ENCODE data around the gene CLIC1.

The CLIC1 gene

GRCh38 chr6:31707701-31708100, 28.6 kb downstream of the CLIC1 start:
- in situ Hi-C loops (cut with HindIII; ENCODE audit: low sequenced_read_pairs): no loop called here

DNA sequence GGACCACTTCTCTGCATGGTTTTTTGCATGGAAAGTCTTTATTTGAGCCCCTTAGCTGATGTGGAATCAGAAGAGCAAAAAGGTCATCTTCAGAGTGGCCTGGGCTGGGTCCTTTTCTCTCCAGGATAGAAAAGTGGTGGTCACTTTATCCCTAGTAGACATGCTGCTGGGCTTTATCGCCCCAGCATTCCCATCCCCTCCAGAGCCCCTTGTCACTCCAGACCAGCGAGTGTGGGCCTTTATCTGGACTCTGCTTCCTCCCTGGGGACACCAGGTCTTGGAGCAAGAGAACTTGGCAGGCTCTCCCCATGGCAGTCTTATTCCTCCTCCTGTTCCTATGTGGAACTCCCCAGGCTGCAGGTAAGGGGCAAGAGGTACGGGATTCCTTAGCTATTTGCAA, 29.7 kb downstream of the CLIC1 start, which contains the start of gene LY6G6F:
TSS of gene LY6G6F (plus strand) at position 268 of the 400 bp plus-strand sequence. CDS start at position 309, 41 bp downstream.
- in situ Hi-C loops (cut with HindIII; ENCODE audit: low sequenced_read_pairs): no loop called here

GRCh38 chr6:31705931-31706330, 30.4 kb downstream of the CLIC1 start:
- in situ Hi-C loops (cut with HindIII; ENCODE audit: low sequenced_read_pairs): no loop called here

- in situ Hi-C loops (cut with HindIII; ENCODE audit: low sequenced_read_pairs): no loop called here
Observed at GRCh38 chr6:31702819-31703716, 33.3 kb downstream of the CLIC1 start, which contains the start of gene ABHD16A. Gene ABHD16A (minus strand): TSS chr6:31703324. CDS start chr6:31703281, 43 bp downstream.

- in situ Hi-C loops (cut with HindIII; ENCODE audit: low sequenced_read_pairs): no loop called here
Observed at GRCh38 chr6:31702405-31702818, 33.9 kb downstream of the CLIC1 start.

GRCh38 chr6:31701666-31702404, 34.5 kb downstream of the CLIC1 start:
- in situ Hi-C loops (cut with HindIII; ENCODE audit: low sequenced_read_pairs): no loop called here

DNA sequence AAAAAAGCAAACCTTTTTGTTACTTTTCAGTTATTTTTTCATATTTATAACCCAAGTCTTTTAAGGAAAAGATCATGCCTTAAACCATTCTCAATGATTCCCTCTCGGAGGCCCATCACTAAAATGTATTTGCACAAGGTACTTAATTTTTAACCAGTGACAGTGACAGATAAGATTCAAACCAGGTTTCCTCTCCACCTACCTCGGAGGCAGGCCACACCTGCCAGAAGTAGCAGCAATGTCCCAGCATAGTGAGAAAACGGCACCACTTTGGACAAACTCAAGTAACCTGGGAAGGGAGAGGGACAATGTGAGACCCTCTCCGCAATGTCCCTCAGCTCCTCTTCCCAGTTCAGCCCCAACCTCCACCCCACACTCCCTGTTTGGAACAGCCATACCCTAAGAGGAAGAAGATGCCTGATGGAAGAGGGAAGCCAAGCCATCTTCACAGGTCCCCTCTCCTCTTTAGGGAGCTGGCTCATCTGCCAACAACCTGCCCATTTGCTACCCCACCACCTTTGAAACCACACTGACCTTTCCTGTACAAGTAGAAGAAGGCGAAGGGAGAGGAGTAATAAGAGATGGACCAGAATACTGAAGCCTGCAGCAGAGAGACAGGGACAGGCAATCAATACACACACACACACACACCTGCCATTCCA, 35.5 kb downstream of the CLIC1 start:
- in situ Hi-C loops (cut with HindIII; ENCODE audit: low sequenced_read_pairs): no loop called here

- in situ Hi-C loops (cut with HindIII; ENCODE audit: low sequenced_read_pairs): no loop called here
Observed at GRCh38 chr6:31697555-31697954, 38.8 kb downstream of the CLIC1 start.

DNA sequence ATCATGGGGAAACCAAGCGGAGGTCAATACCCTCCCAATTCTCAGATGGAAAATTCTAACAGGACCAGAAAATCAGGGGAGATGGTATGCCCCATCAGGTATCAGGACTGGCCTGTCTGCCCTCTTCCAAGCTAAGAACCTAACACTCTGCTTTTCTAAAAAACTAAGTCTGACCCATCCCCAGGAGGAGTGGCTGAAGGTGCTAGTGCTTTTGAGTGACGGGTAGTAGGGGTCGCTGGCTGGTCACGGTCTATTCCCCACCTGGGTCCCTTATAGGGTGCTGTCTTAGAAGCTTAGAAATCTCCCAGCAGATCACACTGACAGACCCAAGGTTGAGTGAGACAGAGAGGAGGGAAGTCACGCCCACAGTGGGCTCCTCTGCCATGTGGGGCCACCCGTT, 42.8 kb downstream of the CLIC1 start:
- in situ Hi-C loops (cut with HindIII; ENCODE audit: low sequenced_read_pairs): loop anchor here (5.0 kb wide), 1 partner anchor 39 kb away; no protein-coding TSS in a partner anchor

DNA sequence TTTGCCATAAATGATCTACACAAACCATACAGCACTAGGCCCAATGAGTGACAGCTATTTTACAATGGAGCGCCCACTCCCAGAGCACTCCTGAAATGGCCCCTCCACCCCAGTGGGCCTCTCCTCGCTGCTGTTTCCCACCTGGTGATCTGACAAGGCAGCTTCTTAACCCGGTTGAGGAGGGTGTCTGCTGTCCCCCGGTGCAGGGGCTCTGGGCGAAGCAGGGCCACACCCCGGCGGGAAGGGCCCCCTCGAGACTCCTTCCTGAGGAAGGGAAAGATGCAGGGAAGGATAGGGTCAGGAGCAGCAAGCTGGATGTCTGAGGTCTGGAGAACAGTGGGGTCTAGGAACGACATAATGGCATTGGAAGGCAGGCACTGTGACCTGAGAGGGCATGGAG, 43.4 kb downstream of the CLIC1 start:
- in situ Hi-C loops (cut with HindIII; ENCODE audit: low sequenced_read_pairs): loop anchor here (5.0 kb wide), 1 partner anchor 39 kb away; no protein-coding TSS in a partner anchor

GRCh38 chr6:31692353-31692752, 44.0 kb downstream of the CLIC1 start:
- in situ Hi-C loops (cut with HindIII; ENCODE audit: low sequenced_read_pairs): loop anchor here (5.0 kb wide), 1 partner anchor 40 kb away; no protein-coding TSS in a partner anchor

DNA sequence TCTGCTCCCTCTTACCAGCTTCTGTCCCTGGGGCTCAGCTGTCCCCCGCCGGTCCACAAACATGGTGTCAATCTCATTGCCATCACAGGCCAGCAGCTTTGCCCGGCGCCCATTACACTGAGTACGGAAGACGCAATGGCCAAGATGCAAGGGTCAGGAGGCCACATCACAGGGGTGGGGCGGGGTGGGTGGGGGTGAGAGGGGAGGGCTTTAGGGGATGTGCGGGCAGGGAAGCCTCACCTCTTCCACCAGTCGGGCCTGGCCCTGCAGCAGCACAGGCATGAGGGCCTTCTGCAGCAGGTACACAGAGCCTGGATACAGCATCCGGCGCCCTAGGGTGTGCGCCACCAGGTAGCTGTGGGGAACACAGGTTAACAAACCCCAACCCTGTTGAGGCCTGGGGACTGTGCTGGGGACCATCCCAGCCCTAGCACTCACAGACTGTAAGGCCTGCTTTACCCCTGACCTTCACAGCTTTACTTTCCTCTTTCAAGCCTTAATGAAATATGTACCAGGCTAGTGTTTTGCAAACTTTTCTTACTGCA, 44.7 kb downstream of the CLIC1 start:
- in situ Hi-C loops (cut with HindIII; ENCODE audit: low sequenced_read_pairs): loop anchor here (5.0 kb wide), 1 partner anchor 41 kb away; no protein-coding TSS in a partner anchor

DNA sequence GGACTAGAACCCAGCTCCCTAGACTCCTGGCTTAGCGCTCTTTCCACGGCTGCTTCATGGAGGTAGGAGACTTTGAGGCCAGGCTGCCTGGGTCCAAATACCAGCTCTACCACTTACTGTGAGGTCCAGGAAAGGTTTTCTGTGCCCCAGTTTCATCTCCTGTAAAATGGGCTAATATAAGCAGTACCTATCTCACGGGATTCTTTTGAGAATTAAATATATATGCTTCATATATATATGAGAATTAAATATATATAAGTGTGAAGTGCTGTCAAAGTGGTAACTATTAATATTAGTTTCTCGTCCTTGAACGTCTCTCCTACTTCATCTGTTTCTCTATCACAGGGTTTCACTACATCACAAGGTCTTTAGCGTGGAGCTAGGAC, 45.3 kb downstream of the CLIC1 start:
- in situ Hi-C loops (cut with HindIII; ENCODE audit: low sequenced_read_pairs): loop anchor here (5.0 kb wide), 1 partner anchor 41 kb away; no protein-coding TSS in a partner anchor

DNA sequence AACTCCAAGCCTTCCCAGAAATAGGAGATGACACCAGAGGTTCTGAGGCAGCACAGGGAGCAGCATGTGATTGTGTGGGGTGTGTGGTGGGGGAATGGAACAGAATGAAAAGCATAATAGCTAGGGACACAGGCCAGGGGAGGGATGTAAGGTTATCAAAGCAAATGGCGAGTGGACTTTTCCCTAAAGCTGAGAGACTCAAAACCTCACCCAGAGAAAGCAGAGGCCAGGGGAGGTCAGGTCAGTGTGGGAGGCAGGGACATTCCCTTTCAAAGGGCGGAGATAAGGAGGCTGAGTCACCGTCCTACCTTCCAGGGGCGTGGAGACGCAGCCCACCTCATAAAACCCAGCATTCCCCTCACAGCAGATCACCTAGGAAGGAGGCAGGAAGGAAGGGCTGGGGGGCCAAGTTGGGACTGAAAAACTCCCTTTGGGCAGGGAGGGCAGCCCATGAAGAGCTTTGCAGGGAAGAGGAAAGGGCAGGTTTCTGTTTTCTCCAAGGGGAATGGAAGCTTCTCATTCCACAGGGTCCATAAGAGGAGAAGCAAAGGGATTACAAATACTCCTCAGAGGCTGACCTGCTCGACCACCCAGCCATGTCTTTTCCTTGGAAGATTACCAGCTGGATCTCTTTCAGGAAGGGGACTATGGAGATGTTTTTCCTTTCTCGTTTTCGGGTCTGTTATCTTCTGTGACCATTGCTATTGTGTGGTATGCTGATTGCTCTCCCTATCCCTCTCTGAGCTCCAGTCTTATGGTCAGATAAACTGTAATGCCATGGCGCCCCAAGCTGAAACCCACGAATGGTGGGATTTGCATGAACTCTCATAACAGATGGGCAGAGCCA, 45.9 kb downstream of the CLIC1 start:
- in situ Hi-C loops (cut with HindIII; ENCODE audit: low sequenced_read_pairs): loop anchor here (5.0 kb wide), 1 partner anchor 42 kb away; no protein-coding TSS in a partner anchor

DNA sequence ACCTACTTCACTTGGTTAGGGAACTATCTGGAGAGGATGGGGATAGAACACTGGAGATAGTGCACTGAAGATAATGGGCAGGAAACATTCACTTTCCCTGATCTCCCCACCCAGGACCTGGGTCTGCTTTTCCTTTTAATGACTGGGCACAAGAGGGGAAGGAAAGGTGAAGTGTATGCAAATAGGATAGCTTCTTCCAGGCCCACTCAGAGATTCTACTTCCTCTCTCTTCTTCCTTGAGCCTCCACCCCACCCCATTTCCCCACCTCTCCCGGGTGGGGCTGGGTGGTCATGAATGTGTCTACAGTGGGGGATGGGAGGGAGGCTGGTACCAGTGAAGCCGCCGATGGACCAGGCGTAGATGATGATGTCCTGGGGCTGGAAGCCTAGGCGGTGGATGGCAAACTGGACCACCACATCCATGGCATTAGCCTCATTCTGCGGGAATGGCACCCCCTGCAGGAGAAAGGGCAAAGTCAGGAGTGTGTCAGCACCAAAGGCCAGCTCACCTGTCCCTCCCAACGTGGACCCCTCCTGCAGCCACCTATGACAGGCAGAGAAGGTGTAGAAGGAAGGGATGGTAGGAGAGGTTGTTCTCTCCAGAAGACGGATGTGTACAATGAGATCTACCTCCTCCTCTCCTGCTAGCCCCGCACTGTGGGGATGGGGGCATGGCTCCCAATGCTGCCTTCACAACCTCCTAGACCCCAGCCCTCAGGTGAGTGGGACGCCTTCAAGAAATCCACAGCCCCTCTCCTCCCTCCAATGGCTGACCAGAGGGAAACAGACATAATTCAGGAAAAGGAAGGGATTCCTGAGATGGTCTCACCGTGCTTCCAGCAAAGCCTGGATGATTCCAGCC, 46.9 kb downstream of the CLIC1 start:
- in situ Hi-C loops (cut with HindIII; ENCODE audit: low sequenced_read_pairs): loop anchor here (5.0 kb wide), 1 partner anchor 43 kb away; no protein-coding TSS in a partner anchor

DNA sequence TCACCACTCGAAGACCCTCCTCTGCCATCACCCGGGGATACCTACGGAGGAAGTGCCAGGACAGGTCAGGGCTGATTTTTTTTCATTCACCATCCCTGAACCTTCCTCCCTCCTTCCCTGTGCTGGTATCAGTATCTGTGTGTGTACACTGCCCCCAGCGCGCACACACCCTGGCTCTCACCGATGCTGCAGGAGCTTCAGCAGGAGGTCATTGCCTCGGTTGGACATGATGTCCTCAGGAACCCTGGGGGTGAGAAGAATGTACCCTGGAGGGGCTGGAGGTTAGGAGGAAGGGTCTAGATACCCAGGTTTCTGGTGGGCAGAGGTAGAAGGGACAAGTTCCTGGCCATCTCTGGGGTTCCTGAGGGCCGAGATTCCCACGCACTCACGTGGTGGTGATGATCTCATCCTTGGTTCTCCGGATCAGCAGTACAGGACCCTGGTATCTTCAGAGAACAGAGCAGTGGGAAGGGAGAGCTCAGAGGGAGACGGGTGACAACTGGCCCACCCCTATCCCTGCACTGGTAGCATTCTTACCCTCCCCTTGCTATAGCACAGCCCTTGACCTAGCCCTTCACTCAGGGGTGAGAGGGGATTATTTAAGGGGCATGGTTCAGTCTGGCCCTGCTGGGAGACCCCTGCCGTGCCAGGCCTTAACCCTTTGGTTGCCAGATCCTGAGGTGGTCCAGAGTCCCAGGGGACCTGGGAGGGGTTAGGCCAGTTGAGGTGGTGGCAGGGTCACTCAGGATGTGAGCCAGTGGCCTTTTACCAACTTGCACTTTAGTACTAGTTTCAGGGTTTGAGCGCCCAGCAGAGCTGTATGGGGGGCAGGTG, 48.3 kb downstream of the CLIC1 start:
- in situ Hi-C loops (cut with HindIII; ENCODE audit: low sequenced_read_pairs): no loop called here

GRCh38 chr6:31687321-31687720, 49.0 kb downstream of the CLIC1 start:
- in situ Hi-C loops (cut with HindIII; ENCODE audit: low sequenced_read_pairs): no loop called here

DNA sequence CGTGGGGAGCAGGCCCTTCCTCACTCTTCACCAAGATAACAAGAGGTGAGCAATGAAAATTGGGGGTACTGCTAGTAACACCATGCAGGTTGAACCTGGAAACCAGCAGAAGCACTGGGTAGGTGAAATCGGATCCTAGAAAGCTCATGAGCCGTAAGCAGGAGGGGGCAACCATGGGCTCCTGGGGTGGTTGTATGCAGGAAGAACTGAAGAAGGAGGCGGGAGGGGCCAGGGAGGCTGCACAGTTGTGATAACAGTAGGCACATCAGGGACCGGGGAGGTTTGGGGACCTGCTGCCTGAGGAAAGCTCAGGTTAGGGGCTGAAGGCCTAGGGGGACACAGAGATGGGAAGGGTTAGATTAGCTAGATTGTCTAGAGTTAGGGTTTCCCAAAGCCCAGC, 49.8 kb downstream of the CLIC1 start:
- in situ Hi-C loops (cut with HindIII; ENCODE audit: low sequenced_read_pairs): no loop called here
